GM21737 (cell line): ENCODE data around the gene AHNAK2.
A peak's percentile ranks its signal among the peaks of the same experiment; 100 is the strongest.
"Not testable (repeated sequence)": the region's sequence is repeated elsewhere in the genome, so short reads cannot be mapped to it uniquely, and the experiment has no call there.

Experiments used
- ATAC-seq: cut with Tn5 transposase; IDR thresholded peaks from one replicate; pipeline ENCODE4 v1.9.1; 2021; ENCODE audit warnings: mild to moderate bottlenecking, moderate library complexity; ENCODE audit not compliant: unreplicated experiment

AHNAK2 gene

DNA sequence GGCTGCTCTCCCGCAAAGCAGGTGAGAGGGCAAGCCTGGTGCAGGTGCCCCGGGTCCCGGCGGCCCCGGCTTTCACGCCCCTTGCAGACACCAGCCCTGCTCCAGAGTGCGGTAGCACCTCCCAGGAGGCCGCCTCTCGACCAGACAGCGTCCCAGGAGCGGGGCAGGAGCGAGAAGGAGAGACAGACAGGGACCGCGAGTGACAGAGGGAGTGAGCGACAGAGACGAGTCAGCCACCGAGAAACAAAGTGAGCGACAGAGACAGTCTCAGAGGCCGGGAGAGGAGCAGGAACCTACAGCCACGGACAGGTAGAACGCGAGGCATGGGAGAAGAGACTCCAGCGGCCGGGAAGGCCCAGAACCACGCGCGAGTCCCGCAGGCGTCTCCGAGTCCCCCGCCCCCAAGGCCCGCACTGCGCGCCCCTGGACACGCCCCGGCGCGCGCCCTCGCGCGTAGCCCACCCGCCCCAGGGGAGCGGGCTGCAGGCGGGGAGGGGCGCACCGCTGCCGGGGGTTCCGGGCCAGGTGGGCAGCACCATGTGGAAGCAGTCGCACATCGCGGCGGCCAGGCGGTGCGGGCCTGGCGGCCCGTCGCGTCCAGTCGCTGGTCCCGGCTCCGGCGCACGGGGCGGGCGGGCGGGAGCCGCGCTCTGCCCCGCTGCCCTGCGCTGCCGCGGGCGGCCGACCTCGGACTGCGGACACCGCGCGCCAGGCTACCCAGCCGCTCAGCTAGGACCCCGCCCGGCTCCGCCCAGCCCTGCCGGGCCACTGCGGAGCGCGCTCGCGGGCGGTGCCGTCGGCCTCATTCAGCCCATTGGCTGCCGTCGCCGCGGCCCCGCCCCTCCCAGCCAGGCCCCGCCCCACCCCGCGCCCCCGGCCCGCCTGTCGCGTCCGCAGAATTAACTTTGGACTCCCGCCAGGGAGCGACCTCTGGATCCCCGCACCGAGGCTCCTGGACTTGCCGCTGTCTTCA lies at the start of gene AHNAK2:
TSS of gene AHNAK2 (minus strand) at position 694 of the 973 bp plus-strand sequence. CDS start at position 557, 137 bp downstream.
- no peak for ATAC-seq

DNA sequence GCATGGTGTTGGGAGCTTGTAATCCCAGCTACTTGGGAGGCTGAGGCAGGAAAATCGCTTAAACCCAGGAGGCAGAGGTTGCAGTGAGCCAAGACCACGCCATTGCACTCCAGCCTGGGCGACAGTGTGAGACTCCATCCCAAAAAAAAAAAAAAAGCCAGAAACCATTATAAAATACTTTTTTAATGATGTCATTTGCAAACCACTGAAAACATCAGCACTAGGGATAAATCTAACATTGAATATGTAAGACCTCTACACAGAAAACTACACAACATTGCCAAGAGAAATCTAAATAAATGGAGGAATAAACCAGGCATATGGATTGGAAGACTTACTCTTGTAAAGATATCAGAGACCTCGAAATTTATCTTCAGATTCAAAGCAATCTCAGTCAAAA lies 49.5 kb upstream of the AHNAK2 start:
- not testable (repeated sequence) for ATAC-seq

DNA sequence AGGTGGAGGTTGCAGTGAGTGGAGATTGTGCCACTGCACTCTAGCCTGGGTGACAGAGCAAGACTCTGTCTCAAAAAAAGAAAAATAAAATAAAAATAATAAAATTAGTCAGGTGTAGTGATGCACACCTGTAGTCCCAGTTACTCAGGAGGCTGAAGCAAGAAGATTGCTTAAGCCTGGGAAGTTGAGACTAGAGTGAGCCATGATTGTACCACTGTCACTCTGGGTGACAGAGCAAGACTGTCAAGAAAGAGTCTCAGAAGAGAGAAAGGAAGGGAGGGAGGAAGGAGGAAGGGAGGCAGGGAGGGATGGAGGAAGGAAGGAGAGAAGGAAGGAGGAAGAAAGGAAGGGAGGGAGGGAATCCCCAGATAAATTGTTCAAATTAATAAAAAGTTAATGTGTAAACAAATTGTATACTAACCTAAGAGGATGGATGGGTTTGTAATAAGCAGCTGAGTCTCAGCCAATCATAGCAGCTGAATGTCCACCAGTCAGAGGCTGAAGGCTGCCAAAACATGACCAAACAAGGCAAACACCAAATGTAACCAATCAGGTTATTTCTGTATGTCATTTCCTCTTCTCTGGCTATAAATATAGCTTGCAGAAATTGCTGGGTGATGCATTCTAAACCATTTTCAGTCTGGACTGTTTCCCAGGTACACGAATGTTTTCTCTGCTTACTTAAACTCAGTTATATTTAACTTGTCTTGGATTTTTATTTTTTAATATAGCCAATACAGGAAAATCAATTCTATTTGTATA lies 48.8 kb upstream of the AHNAK2 start:
- no peak for ATAC-seq

DNA sequence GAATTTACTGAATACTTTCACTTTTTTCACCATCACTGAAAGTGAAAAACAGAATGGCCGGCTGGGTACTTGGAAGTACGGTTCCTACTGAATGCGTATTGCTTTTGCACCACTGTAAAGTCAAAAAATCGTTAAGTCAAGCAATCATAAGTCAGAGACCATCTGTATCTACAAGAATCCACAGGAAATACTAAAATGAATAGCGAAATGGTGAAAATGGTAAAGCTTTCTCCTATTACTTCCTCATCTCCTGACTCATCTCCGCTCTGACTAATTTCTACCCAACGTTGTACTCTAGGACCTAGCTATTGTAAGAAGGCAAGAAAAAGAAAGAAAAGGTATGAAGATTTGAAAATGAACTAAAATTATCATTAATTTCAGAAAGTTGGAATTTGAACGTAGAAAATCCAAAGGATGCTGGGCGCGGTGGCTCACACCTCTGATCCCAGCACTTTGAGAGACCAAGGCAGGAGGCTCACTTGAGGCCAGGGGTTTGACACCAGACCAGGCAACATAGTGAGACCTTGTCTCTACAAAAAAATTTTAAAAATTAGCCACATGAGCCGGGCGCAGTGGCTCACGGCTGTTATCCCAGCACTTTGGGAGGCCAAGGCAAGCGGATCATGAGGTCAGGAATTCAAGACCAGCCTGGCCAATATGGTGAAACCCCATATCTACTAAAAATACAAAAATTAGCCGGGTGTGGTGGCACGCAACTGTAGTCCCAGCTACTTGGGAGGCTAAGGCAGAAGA lies 48.0 kb upstream of the AHNAK2 start:
- ATAC-seq: no peak

DNA sequence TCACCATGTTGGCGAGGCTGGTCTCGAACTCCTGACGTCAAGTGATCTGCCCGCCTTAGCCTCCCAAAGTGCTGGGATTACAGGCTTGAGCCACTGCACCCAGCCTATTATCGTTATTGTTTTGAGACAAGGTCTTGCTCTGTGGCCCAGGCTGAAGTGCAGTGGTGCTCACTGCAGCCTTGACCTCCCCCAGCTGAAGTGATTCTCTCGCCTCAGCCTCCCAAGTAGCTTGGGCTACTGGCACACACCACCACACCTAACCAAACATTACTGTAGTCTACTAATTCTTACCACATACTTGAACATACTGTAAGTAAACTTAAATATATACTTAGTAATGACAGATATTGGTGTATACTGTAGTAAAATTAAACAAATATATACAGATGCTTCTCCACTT lies 47.3 kb upstream of the AHNAK2 start:
- no peak for ATAC-seq

DNA sequence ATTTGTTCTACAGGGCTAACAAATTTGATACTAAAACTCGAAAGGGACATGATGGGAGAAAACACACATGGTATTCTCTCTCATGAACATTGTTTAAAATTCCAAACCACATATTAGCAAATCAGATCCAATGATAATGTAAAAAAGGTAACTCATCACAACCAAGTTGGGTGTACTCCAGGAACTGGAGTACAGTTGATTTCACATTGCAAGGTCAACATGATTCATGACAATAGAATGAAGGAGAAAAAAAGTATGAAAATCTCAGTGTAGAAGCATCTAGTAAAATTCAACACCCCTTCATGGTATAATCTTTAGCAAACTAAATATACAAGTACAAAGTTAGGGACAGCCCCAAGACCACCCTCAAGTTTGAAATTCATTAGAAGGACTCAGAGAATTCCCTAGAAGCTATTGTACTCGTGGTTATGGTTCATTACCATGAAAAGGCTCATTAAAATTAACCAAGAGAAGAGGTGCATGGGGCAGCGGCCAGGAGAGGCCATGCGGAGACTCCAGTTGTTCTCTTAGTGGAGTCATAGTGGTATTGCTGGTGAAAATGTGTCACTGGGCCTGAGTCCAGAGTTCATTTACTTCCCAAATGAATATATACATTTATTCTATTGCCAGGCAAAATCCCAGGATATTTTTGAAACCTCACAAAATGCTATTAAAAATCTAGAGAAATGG lies 45.8 kb upstream of the AHNAK2 start:
- ATAC-seq: no peak

DNA sequence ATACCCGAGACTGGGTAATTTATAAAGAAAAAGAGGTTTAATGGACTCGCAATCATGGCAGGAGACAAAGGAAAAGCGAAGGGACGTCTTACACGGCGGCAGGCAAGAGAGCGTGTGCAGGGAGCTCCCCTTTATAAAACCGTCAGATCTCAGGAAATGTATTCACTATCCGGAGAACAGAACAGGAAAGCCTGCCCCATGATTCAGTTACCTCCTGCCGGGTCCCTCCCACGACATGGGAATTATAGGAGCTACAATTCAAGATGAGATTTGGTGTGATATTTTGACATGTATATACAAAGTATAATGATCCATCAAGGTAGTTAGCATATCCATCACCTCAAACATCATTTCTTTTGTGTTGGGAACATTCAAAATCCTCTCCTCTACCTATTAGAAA lies 45.0 kb upstream of the AHNAK2 start:
- no peak for ATAC-seq

DNA sequence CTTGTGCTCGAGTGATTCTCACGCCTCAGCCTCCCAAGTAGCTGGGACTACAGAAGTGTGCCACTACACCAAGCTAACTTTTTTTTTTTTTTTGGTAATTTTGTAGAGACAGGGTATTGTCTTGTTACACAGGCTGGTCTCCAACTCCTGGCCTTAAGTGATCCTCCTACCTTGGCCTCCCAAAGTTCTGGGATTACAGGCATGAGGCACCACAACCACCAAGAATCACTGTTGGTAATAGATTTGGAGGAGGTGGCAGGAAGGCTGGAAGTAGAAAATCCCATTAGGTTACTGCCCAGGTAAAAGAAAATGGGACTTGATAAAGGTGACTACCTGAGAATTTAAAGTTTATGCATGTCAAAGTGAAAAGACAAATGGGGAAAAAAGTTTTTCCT lies 44.1 kb upstream of the AHNAK2 start:
- ATAC-seq: no peak

DNA sequence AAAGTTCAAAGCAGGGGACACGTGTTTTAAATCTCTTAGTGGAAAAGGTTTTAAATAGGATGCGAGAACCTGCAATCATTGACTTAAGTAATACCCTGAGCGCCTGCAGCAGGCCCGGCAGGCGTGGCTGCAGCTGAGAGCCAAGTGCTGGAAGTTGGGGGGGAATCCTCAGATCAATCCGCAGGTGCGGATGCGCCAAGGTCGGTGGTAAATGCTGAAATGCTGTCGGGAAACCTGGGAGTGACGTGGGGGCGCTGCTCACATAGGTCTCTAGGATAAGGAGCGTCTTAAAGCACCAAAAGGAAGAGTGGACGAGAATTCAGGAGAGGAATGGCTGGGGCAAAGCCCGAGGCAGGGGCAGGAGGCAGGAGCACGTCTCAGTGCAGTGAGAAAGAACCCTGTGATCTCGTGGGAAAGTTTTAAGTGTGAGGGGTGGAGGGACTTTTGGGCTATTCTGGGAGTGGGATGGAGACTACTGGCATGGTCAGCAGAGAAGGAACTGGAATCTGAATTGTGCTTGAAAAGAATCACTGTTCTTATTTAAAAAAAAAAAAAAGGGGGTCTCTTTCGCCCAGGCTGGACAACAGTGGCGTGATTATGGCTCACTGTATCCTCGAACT lies 43.6 kb upstream of the AHNAK2 start:
- peak; percentile 0 for ATAC-seq

DNA sequence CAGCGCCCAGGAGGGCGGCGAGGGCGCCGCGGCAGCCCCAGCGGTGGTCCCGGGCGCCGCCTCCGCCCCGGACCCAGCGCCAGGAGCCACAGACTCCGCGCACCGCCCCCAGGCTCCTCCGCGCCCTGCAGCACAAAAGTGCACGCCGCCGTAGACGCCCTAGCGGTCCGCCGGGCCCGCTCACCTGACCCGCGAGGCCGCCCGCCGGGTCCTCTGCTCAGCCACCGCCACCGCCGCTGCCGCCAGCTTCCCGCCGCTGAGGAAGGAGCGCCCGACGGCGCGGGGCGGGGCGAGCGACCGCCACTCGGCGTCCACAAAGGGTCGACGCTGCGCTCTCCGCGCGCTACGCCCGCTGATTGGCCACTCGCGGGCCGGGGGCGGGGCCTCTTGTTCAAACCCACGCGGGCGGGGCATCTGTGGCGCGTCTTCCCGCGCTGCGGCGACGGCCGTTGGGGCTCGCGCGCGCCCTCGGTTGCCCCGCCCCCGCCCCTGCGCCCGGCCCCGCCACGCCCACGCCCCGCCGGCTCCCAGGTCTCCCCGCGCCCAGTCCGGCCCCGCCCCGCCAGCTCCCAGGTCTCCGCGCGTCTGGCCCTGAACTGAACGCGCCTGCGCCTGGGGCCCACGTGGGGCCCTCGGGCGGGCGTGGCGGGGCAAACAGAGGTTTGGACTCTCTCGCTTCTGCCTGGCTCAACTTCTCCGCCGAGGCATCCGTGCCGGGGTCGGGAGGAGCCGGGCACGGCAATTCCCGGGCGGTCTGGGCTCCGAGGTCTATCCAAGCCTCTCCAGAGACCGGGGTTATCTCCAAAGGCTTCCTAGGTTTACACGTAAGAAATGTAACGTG lies 42.9 kb upstream of the AHNAK2 start, which contains the start of gene CDCA4:
TSS of gene CDCA4 (minus strand) at position 269 of the 841 bp plus-strand sequence. CDS start 9,154 bp downstream, outside the sequence.
- peak; percentile 71 for ATAC-seq

DNA sequence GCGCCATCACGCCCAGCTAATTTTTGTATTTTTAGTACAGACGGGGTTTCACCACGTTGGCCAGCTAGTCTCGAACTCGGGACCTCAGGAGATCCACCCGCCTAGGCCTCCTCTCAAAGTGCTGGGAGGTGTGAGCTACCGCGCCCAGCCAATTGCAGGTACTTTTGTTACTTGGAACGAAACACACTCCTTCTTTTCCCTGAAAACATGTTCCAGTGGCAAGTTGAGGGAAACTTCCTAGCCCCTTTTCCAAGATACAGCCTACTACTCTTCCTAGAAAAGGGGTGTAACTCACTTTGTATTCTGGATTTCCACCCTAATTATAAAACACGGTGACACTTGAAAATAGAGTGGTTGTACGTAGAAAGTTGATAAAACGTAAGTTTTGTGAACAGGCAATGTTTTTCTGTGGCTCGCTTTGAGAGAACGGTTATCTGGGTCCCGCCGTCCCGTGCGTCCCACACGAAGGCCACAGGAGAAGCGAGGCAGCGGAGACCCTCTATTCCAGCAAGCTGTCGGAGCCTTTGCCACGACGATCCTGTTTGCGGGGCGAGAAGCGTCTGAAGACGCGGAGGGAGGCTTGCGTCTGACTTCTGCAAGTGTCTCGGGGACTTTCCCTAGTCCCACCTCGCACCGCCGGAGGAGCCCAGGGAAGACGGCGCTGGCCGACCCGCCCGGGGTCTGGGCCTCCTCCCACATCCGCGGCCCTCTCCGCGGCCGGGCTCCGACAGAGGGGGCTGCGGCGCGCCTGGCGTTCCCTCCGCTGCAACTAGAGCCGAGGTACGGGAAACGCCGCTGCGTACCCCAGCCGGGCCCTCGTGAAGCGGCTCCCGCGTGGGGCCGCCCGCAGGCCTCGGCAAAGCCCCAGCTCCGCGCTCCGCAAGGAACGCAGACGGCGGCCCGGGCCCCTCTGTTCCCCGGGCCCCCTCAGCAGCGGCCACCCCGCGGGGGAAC lies 42.0 kb upstream of the AHNAK2 start:
- peak; percentile 14 for ATAC-seq

DNA sequence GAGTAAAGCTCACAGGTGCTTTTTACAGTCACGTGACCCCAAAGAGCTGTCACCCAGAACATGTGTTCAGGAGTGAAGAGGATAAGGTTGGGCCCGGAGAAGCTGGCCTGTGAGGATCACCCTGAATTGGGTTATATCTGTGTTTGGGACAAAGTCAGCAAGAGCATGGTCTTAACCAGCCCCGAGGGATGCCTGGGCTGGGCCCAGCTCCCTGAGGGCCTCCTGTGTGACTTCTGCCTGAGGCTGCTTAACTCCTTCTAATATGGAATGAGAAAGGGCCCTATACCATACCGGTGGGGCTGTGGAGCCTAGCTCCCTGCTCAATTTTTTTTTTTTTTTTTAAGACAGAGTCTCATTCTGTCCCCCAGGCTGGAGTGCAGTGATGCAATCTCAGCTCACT lies 40.2 kb upstream of the AHNAK2 start:
- ATAC-seq: no peak

DNA sequence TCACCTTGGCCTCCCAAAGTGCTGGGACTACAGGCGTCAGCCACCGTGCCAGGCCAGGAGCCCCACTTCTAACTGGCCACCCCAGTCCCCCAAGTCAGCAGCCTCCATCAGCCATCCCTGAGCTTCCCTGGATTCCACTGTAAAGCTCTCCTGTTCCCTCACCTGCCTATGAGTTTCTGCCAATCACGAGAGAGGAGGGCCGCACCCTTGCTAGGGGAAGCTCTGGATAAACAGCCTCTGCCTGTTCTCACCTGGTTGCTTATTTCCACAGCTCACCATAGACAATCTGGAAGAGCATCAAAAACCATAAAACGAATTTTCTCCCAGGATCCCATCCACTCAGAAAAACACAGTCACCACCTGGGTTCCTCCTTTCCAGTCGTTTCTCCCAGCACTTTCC lies 37.7 kb upstream of the AHNAK2 start:
- no peak for ATAC-seq

DNA sequence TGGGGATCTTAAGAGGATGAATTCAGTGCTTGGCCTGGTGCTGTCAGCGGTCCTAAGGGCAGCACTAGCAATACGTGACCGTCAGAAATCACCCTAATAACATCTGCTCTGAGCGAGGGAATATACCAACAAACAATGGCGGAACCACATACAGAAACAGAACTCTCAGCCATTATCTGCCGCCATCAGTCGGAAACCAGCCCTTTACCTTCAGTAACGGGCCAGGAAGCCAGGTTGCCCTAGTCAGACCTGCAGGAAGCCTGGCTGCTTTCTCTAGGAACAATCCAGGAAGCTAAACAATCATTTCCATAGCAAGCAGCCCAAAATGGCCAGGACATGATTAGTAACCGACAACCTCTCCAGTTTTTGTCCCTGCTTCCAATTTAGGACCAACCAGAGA lies 37.1 kb upstream of the AHNAK2 start:
- no peak for ATAC-seq

DNA sequence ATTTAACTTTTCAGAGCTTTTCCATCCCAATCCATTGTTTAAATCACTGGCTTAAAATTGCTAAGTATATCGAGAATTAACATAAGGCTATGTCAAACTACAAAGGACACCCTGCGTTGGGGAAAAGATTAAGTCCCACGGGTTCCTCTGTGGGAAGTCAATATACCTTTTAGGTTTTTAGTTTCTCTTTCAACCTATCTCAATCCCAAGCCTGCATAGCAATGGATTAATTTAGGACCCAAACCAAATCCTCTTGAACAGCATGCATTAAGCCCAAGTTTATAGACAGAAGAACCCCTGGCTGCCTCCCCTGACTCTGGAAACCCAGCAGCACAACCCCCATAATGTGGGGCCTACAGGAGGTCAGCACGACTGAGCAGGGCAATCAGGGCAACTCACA lies 36.5 kb upstream of the AHNAK2 start:
- no peak for ATAC-seq

DNA sequence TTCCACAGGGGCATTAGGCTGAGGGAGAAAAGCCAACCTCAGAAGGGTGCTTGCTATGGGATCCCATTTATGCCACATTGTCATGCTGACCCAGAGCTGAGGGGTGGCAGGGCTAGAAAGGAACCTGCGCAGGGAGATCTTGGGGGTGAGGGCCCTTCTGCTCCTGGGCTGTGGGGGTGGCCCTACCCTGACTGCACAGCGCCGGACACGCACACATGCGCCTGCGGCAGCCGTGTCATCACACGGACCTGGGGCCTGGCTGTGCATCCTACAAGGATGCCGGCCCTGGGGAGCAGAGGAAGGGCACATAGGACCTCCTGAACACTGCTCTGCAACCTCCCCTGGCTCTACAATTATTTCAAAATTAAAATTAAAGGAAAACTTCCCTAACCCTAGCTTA lies 35.9 kb upstream of the AHNAK2 start:
- no peak for ATAC-seq

DNA sequence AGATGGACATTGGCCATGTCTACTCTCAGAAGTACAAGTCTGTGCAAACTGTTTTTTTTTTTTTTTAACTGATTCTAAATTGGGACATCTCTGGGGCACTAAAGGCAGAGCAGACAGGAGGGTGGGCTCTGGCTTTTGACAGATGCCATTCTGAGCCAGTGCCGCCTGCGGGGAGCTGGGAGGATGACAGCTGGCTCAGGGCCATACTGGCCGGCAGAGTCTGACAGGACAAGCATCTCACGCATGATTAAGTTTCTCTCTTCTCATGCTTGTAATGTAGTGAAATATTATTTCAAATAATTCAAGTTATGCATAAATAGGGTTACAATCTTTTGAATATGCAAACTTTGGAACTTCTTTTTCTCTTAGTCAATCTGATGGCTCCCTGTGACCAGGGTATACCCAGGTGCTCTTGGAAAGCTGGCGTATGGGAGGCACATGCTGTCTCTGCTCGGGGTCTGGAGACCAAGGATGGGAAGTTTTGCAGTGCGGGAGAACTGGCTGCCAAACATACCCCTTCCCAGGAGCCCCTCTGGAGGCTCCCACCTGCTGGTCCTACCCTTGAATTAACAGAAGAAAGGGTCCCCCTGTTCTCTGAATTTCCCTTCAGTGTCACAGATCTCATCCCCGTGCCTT lies 35.1 kb upstream of the AHNAK2 start:
- ATAC-seq: no peak
